ENCODE measurements around the gene SLC5A11.

DNA sequence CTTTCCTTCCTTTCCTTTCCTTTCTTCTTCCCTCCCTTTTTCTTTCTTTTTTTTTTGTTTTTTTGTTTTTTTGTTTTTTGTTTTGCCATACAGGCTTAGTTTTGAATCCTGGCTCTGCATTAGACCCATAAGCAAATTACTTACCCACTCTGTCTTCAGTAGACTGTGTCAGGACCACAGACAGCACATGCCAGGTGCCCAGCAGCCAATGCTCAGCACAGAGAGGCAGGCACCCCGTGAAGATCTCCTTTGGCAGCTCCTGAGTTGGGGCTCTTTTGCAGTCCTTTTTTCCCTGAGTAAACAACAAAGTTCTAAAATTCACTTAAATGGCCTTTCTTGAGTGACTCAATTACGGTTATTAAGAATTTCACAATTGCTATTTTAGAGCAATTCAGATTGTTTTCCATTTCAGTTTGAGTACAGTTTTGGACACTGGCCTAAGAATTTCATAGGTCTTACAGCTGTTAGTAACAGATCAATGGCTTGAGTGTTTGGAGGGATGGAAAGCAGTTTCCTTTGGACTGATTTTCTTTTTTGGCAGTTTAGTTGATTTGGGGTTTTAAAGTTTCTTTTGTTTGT, 26.2 kb upstream of the SLC5A11 start:
- no peak for TF ChIP-seq EP300 (IDR thresholded peaks at IDR 0.05)
- TF ChIP-seq, protein P1, sequence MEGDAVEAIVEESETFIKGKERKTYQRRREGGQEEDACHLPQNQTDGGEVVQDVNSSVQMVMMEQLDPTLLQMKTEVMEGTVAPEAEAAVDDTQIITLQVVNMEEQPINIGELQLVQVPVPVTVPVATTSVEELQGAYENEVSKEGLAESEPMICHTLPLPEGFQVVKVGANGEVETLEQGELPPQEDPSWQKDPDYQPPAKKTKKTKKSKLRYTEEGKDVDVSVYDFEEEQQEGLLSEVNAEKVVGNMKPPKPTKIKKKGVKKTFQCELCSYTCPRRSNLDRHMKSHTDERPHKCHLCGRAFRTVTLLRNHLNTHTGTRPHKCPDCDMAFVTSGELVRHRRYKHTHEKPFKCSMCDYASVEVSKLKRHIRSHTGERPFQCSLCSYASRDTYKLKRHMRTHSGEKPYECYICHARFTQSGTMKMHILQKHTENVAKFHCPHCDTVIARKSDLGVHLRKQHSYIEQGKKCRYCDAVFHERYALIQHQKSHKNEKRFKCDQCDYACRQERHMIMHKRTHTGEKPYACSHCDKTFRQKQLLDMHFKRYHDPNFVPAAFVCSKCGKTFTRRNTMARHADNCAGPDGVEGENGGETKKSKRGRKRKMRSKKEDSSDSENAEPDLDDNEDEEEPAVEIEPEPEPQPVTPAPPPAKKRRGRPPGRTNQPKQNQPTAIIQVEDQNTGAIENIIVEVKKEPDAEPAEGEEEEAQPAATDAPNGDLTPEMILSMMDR (IDR thresholded peaks at IDR 0.05), result no peak
- TF ChIP-seq, protein P2, sequence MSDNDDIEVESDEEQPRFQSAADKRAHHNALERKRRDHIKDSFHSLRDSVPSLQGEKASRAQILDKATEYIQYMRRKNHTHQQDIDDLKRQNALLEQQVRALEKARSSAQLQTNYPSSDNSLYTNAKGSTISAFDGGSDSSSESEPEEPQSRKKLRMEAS (IDR thresholded peaks at IDR 0.05), result no peak
- TF ChIP-seq SREBF2 (IDR thresholded peaks at IDR 0.05), result no peak
- TF ChIP-seq, protein P3, sequence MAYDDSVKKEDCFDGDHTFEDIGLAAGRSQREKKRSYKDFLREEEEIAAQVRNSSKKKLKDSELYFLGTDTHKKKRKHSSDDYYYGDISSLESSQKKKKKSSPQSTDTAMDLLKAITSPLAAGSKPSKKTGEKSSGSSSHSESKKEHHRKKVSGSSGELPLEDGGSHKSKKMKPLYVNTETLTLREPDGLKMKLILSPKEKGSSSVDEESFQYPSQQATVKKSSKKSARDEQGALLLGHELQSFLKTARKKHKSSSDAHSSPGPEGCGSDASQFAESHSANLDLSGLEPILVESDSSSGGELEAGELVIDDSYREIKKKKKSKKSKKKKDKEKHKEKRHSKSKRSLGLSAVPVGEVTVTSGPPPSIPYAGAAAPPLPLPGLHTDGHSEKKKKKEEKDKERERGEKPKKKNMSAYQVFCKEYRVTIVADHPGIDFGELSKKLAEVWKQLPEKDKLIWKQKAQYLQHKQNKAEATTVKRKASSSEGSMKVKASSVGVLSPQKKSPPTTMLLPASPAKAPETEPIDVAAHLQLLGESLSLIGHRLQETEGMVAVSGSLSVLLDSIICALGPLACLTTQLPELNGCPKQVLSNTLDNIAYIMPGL (CRISPR knock-in tag; IDR thresholded peaks at IDR 0.05; ENCODE audit: borderline replicate concordance), result no peak
- no peak for TF ChIP-seq JUN (IDR thresholded peaks at IDR 0.05)
- no peak for TF ChIP-seq POLR2A (IDR thresholded peaks at IDR 0.05; ENCODE audit: low read length)

Data from A549 (cell line).